ENCODE measurements around the gene YIPF1. TPM values are rescaled to one million over a fixed set of nuclear protein-coding genes. Genes with fewer than 3 reads are reported as not detected.

Gene YIPF1
- total RNA-seq, 1 donor, result 11.4 TPM

DNA sequence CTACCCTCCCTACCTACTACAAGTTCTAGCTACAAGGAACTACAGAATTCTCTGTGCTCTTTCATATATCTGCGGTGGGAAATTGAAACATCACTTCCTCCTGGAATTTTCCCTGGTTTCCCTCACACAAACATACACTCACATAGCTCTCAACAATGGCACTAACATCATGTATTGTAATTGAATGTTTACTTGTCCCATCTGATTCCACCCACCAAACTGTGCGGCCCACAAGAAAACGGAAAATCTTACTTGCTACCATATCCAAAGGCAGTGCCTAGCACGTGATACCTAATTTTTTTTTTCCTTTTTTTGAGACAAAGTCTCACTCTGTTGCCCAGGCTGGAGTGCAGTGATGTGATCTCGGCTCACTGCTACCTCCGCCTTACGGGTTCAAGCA is 85.4 kb downstream of the YIPF1 start:
- Histone ChIP-seq H3K9me3 (ENCODE audit: low read depth, low read length) (no peaks in the 10 kb centered on the region), H3K4me1 (ENCODE audit: insufficient read depth, low read length) (no peaks in the 10 kb centered on the region), H3K27me3 (ENCODE audit: insufficient read depth, low read length) (no peaks in the 10 kb centered on the region), H3K4me3 (ENCODE audit: low read length) (no peak overlapping the region)

Other genes with a start within 250 kb of the YIPF1 start
- not detected for gene GLIS1, start 150.6 kb downstream of the YIPF1 start, total RNA-seq
- 6.6 TPM for gene NDC1, start 51.5 kb downstream of the YIPF1 start, total RNA-seq
- 0.21 TPM for gene DIO1, start 4.4 kb upstream of the YIPF1 start, total RNA-seq
- gene IFT25, start 55.9 kb upstream of the YIPF1 start, total RNA-seq, result 16.3 TPM
- 7.1 TPM for gene LRRC42, start 56.6 kb upstream of the YIPF1 start, total RNA-seq
- gene LDLRAD1, start 128.4 kb upstream of the YIPF1 start, total RNA-seq, result not detected
- gene TMEM59, start 163.4 kb upstream of the YIPF1 start, total RNA-seq, result 186 TPM
- gene TCEANC2, start 163.8 kb upstream of the YIPF1 start, total RNA-seq, result 1.0 TPM

Measured in mononuclear cell (primary cell).